KOPT-K1 (cell line): ENCODE results near the gene INO80.
"Not testable (repeated sequence)": the region's sequence is repeated elsewhere in the genome, so short reads cannot be mapped to it uniquely, and the experiment has no call there.

Experiments used
- H3K27ac ChIP-seq: fragments of 200-600 bp; sonication (generic); 2 replicates; pipeline ENCODE4 v1.5.1; 2016; ENCODE audit warnings: antibody characterized with exemption, mild to moderate bottlenecking, low read depth, low read length; ENCODE audit not compliant: poor library complexity, severe bottlenecking
- H3K36me3 ChIP-seq: fragments of 200-600 bp; sonication (generic); 2 replicates; pipeline ENCODE4 v1.5.1; 2017; ENCODE audit warnings: antibody characterized with exemption, mild to moderate bottlenecking, low read length, moderate library complexity; ENCODE audit not compliant: insufficient read depth
- H3K9me3 ChIP-seq: fragments of 200-600 bp; sonication (generic); 2 replicates; pipeline ENCODE4 v1.5.1; 2017; ENCODE audit warnings: antibody characterized with exemption, low read length, mild to moderate bottlenecking; ENCODE audit not compliant: insufficient read depth, poor library complexity, severe bottlenecking

INO80 gene

DNA sequence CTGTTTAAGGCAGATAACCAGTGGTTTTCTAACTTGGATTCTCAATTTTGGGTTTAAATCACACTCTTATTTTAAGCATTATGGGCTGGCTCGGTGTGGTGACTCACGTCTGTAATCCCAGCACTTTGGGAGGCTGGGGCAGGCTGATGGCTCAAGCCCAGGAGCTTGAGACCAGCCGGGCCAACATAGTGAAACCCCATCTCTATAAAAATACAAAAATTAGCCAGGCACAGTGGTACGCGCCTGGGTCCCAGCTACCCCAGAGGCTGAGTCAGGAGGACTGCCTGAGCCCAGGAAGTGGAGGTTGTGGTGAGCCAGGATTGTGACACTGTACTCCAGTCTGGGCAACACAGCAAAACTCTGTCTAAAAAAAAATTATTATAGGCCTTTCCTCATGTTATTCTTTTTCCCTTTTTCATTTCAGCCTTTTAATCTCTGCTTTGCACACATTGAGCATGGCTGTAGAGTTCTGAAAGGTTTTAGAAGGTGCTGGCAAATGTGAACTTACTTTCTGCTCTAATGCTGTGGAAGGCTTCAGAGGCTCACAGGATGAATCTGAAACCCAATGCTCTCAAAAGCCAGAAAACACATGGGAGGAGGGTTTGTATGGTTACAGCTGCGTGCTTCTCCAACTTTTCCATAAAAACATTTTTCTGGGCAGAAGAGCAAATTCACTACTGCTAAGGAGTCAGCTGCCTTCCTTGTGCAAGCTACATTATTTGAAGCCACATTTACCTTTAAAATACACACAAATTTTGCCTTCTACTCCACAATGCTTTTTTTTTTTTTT, 130.3 kb downstream of the INO80 start:
- H3K36me3 ChIP-seq, result peaks cover 100% of the 10 kb centered on the region
- H3K27ac ChIP-seq, result no peak overlapping the region
- H3K9me3 ChIP-seq, result no peaks in the 10 kb centered on the region

DNA sequence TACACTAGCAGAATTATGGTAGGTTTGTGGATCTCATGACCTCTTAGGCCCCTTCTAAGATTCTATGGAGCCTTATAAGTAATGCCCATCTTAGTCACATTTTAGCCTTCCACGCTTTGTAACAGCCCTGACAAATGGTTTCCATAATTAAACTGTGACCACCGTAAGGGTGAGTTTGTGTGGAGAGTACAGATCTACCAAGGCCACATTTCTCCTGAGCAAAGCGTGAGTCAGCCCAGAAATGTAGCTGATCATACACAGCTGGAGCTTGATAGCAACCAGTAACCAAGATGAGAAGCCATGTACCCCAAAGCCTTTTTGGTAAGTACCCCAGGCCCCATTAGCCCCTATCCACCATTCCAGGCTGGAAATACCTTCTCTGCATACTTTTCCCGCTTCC, 131.1 kb downstream of the INO80 start:
- Histone ChIP-seq H3K27ac (no peak overlapping the region), H3K36me3 (peaks cover 100% of the 10 kb centered on the region), H3K9me3 (no peaks in the 10 kb centered on the region)

DNA sequence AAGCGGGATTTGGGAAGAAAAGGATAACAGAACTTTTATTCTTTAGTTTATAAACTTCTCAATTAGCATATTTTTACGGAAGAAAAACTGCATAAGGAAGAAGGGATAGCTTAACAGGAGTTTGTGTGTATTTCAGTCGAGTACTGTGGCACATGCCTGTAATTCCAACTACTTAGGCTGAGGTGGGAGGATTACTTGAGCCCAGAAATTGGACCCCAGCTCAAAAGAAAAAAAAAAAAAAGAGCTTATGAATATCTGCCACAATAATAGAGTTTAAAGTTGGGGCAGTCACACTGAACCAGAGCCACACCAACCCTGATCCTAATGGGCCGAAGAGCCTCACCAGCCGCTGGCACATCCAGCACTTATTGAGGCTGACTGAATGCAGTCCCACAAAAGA, 131.7 kb downstream of the INO80 start:
- Histone ChIP-seq H3K27ac (no peak overlapping the region), H3K36me3 (peaks cover 100% of the 10 kb centered on the region), H3K9me3 (no peaks in the 10 kb centered on the region)

GRCh38 chr15:40982855-40983254, 133.2 kb downstream of the INO80 start:
- Histone ChIP-seq H3K36me3 (peaks cover 100% of the 10 kb centered on the region), H3K27ac (no peak overlapping the region), H3K9me3 (no peaks in the 10 kb centered on the region)

DNA sequence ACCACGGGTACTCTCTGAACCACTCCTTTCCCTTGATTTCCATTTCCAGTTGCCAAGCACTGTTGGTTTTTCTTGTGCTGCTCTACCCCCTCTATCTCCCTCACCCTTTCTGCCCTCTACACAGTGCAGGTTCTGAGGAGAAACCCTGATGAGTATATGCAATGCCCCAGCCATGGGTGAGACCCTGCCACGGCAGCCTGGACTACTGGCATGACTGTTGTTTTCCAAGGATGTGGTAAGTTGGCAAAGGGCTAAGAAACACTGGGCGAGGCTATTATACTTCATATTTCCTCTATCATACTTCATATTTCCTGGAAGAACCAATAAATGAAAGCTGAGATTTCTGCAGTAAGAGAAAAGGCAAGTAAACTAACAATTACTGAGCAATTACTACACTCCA, 134.9 kb downstream of the INO80 start:
- Histone ChIP-seq H3K27ac (no peak overlapping the region), H3K9me3 (no peaks in the 10 kb centered on the region), H3K36me3 (peaks cover 100% of the 10 kb centered on the region)

DNA sequence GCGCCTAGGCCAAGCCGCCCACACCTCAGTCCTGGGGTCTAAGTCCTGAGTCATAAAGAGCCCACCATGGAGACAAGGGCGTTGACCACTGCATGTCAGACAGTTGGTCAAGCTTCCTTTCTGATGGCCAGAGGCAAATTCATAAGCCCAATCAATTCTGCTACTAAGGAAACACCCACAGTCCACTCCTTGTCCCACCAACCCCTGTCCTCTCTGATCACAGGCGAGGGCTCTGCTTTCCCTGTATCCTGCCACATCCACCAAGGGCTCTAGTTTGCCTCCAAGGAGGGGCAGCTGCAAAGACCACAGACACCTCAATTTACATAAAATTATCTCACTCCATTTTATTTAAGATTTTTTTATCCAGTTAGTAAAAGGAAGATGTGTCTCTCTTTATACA, 137.5 kb downstream of the INO80 start:
- peaks cover 80% of the 10 kb centered on the region for H3K36me3 ChIP-seq

GRCh38 chr15:40978141-40978540, 137.9 kb downstream of the INO80 start:
- H3K27ac ChIP-seq, result no peak overlapping the region
- H3K9me3 ChIP-seq, result no peaks in the 10 kb centered on the region
- peaks cover 76% of the 10 kb centered on the region for H3K36me3 ChIP-seq

More for the DNA sequence above, 137.5 kb downstream of the INO80 start:
- H3K9me3 ChIP-seq, result no peaks in the 10 kb centered on the region
- no peak overlapping the region for H3K27ac ChIP-seq

GRCh38 chr15:40976819-40977218, 139.3 kb downstream of the INO80 start:
- no peak overlapping the region for H3K27ac ChIP-seq
- H3K9me3 ChIP-seq, result no peaks in the 10 kb centered on the region
- peaks cover 63% of the 10 kb centered on the region for H3K36me3 ChIP-seq

DNA sequence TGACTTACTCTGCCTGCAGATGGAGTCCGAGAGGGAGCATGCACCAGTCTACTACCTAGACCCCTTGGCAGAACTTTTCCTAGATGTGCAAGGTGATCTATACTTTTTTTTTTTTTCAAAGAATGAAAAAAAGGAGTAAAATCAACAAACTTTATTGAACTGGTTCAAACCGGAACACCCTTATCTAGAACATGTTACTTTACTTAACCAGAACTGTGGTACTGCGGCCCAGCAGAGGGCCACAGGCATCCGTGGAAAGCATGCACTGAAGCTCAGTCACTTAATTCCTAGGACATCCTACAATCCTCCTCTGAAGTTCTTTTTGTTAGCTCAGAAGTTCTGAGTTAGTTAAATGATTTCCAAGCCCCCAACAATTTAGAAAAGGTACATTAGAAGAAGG, 141.2 kb downstream of the INO80 start:
- H3K27ac ChIP-seq, result no peak overlapping the region
- no peaks in the 10 kb centered on the region for H3K9me3 ChIP-seq
- H3K36me3 ChIP-seq, result peaks cover 43% of the 10 kb centered on the region

GRCh38 chr15:40969363-40969762, 146.7 kb downstream of the INO80 start:
- H3K9me3 ChIP-seq, result no peaks in the 10 kb centered on the region
- H3K36me3 ChIP-seq, result no peaks in the 10 kb centered on the region
- H3K27ac ChIP-seq, result no peak overlapping the region

DNA sequence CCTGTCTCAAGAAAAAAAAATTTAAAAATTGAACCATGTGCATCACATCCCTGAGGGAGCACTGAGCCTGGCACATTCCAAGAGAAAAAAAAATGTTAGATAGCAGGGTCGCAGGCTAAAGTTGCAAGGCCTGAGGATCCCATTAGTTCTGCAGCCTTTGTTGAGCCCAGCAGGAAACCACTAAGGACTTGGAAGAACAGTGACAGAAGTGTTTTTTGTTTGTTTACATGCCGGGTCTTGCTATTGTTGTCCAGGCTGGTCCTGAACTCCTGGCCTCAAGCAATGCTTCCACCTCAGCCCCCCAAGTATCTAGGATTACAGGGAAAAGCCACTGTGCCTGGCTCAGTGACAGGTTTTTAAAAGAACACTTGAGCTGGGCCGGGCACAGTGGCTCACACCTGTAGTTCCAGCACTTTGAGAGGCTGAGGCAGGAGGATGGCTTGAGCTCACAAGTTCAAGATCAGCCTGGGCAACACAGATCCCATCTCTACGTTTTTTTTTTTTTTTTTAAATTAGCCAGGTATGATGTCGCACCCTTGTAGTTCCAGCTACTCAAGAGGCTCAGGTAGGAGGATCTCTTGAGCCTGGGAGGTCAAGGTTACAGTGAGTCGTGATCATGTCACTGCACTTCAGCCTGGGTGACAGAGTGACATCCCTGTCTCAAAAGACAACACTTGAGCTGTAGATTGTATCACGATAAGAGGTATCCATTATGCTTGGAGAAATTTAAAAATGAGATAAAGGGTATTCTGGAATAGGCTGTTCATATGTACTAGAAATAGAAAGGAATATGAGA, 147.6 kb downstream of the INO80 start:
- Histone ChIP-seq H3K27ac (no peak overlapping the region), H3K36me3 (no peaks in the 10 kb centered on the region), H3K9me3 (no peaks in the 10 kb centered on the region)

- H3K36me3 ChIP-seq, result no peaks in the 10 kb centered on the region
- no peaks in the 10 kb centered on the region for H3K9me3 ChIP-seq
- H3K27ac ChIP-seq, result no peak overlapping the region
Observed at GRCh38 chr15:40964634-40965033, 151.4 kb downstream of the INO80 start.

- Histone ChIP-seq H3K27ac (no peak overlapping the region), H3K9me3 (no peaks in the 10 kb centered on the region), H3K36me3 (no peaks in the 10 kb centered on the region)
Observed at GRCh38 chr15:40964006-40964405, 152.1 kb downstream of the INO80 start.

- H3K9me3 ChIP-seq, result no peaks in the 10 kb centered on the region
- no peaks in the 10 kb centered on the region for H3K36me3 ChIP-seq
- H3K27ac ChIP-seq, result no peak overlapping the region
Observed at GRCh38 chr15:40963201-40963600, 152.9 kb downstream of the INO80 start.

- H3K36me3 ChIP-seq, H3K27ac ChIP-seq, H3K9me3 ChIP-seq: not testable (repeated sequence)
Observed at GRCh38 chr15:40962317-40962716, 153.8 kb downstream of the INO80 start.

DNA sequence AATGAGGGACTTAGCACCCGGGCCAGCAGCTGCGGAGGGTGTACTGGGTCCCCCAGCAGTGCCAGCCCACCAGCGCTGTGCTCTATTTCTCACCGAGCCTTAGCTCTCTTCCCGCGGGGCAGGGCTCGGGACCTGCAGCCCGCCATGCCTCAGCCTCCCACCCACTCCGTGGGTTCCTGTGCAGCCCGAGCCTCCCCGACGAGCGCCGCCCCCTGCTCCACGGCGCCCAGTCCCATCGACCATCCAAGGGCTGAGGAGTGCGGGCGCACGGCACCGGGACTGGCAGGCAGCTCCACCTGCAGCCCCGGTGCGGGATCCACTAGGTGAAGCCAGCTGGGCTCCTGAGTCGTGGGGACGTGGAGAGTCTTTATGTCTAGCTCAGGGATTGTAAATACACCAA, 154.3 kb downstream of the INO80 start:
- not testable (repeated sequence) for H3K36me3 ChIP-seq, H3K27ac ChIP-seq, H3K9me3 ChIP-seq
